ENCODE measurements around the gene CDS2.

DNA sequence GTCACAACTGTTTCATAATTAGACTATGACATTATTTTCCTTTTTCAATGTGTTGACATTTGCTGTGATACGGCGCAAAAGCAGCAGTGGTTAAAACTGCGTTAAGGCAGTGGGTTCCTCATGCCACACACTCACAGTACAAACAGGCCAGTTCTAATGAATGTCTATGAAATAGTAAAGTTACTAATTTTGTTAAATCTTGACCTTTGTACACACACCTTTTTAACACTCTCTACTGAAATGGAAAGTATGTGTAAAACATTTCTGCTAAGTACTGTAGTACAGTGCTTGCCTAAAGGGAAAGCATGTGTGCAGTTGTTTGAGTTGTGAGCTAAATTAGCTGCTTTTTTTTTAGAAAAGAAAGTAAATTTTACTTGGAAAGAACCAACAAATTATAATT, 60.3 kb downstream of the CDS2 start:
- TF ChIP-seq SIN3A (IDR thresholded peaks at IDR 0.05; ENCODE audit: borderline replicate concordance, insufficient read depth, low read length) (no peak), POLR2AphosphoS5 (IDR thresholded peaks at IDR 0.05; ENCODE audit: low read depth, low read length) (no peak), TAF1 (IDR thresholded peaks at IDR 0.05; ENCODE audit: borderline replicate concordance, insufficient read depth, low read length) (no peak), FOXP2 (optimal IDR thresholded peaks at IDR 0.05; ENCODE audit: borderline replicate concordance, extremely low read depth, extremely low read length, insufficient read depth) (no peak)
- TF ChIP-seq, protein P1, sequence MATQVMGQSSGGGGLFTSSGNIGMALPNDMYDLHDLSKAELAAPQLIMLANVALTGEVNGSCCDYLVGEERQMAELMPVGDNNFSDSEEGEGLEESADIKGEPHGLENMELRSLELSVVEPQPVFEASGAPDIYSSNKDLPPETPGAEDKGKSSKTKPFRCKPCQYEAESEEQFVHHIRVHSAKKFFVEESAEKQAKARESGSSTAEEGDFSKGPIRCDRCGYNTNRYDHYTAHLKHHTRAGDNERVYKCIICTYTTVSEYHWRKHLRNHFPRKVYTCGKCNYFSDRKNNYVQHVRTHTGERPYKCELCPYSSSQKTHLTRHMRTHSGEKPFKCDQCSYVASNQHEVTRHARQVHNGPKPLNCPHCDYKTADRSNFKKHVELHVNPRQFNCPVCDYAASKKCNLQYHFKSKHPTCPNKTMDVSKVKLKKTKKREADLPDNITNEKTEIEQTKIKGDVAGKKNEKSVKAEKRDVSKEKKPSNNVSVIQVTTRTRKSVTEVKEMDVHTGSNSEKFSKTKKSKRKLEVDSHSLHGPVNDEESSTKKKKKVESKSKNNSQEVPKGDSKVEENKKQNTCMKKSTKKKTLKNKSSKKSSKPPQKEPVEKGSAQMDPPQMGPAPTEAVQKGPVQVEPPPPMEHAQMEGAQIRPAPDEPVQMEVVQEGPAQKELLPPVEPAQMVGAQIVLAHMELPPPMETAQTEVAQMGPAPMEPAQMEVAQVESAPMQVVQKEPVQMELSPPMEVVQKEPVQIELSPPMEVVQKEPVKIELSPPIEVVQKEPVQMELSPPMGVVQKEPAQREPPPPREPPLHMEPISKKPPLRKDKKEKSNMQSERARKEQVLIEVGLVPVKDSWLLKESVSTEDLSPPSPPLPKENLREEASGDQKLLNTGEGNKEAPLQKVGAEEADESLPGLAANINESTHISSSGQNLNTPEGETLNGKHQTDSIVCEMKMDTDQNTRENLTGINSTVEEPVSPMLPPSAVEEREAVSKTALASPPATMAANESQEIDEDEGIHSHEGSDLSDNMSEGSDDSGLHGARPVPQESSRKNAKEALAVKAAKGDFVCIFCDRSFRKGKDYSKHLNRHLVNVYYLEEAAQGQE (IDR thresholded peaks at IDR 0.05; ENCODE audit: insufficient read depth in 1 of 2, low read depth in 2 of 2, low read length in 2 of 2), result no peak

Data from PFSK-1 (cell line).